Measurements from ENCODE around the gene SGTA.

Gene SGTA

DNA sequence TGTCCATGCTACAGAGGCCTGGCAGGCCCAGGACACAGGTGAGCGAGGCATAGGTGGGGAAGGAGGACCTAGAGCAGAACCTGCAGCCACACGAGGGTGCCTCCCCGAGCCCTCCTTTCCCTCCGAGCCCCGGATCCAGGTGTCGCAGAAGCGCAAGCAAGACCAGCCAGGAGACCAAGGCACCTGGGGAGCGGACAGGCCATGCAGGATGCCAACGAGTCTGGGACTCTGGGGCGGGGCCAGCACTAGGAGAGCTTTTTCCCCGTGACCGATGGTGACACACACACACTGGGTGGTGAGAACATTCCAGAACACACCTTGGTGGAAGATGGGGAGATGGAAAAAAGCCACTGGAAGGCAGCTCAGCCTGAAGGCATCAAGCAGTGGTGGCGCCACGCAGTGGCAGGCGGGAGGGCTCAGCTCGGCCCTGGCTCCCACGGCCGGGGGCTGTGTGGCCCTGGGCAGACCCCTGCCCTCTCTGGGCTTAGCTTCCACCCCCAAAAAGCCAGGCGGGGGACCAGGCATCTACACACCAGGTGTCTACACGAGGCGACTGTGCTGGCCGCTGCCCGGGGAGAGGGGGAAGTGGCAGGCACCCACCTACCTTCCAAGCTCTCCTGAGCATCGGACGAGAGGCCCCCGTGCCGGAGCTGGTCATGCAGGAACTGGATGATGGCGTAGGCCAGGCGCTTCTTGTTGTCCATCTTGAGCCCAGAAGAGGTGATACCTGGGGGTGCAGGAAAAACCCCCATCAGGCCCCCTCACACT is 14.5 kb downstream of the SGTA start:
- DNase-seq, result no peak

DNA sequence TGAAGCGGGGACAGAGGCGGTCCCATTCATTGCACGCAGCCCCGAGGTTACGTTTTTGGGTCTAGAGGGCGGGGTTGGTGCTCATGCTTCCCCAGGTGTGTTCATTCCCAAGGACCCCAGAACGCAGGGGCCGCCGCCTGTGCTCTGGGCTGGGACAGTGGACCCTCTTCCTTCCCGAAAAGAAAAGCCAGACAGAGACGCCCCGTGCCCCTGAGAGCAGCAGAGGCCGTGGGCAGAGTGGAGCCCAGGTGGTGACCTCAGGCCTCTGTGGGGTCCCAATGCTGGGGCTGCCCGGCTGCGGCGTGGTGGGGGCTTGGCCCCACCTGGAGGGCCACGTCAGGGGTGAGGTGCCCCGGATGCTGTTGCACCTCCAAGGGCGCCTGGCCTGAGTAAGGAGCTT is 15.4 kb downstream of the SGTA start:
- no peak for DNase-seq

DNA sequence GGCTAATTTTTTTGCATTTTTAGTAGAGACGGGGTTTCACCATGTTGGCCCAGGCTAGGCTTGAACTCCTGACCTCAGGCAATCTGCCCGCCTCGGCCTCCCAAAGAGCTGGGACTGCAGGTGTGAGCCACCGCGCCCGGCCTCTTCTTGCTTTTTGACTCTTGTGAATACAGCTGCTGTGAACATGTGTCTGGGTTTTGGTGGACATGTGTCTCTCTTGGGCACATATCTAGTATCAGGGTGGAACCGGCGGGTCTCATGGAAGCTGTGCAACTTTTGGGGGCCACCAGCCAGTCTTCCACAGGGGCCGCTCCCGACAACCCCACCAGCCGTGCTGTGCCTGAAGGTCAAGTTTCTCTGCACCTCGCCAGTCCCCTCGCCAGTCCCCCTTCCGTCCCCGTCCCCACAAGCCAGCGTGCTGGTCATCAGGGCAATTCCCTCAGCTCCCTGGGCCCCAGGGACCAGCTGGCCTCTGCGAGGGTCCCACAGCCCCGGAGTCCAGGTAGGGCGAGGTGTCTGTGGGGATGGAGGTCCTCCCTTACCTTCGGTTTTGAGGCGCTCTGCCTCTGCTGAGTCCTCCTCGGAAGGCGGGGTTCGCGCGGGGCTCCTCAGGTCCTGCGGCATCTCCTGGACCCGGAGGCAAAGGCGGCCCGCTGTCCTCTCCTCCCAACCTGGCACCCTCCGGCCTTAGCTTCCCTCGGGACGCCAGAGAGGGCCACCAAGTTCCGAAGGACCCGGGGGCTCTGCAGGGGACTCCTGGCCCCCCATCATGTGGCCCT is 16.3 kb downstream of the SGTA start:
- DNase-seq, result no peak

DNA sequence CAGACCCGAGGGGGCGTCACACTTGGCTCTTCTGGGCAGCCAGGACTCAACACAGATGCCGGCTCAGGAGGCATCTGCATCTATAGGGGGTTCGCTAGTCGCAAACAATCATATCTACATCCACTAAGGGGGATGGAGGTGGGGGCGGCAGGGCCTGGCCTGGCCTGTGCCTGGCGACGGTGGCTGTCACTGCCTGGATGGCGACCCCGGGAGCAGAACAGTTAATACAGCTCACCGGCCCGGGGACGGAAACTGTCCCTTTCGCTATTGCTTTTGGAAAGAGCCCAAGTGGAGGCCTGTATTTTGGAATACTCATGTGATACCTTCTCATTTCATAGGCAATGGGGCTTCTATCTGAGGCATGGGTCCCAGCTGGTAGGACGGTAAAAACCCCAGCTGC is 17.7 kb downstream of the SGTA start:
- no peak for DNase-seq

DNA sequence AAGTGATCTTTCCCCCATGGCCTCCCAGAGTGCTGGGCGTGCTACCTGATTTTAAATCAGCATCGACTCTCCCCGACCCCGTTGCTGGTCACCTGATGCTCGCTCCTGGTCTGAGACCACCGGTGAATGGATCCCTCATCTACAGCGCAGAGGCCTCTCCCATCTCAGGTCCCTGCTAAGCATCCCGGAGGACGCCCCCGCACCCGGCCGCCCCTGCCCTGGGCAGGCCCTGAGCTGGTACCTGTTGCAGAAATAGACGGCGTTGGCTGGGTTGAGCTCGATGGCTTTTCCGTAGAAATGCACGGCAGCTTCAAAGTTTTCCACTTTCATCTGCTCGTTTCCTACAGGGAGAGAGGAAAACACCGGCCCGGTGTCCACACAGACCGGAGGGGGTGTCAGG is 18.1 kb downstream of the SGTA start:
- DNase-seq, result no peak

DNA sequence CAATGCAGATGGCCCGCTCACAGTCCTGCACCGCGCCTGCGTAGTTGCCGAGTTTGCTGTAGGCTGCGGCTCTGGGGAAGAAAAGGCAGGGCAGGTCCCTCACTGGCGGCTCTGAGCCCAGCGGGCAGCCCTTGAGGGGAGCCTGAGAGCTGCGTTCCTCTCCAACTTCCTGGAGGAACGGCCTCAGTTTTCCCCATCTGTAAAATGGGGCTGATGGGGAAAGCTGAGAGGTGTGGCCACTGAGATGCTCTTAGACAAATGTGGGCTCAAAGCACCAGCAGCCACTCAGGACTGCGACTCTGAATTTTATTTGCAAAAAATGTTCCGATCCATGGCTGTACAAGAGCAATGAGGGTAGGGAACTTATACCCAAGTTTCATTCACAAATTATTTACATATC is 19.4 kb downstream of the SGTA start:
- DNase-seq, result no peak

DNA sequence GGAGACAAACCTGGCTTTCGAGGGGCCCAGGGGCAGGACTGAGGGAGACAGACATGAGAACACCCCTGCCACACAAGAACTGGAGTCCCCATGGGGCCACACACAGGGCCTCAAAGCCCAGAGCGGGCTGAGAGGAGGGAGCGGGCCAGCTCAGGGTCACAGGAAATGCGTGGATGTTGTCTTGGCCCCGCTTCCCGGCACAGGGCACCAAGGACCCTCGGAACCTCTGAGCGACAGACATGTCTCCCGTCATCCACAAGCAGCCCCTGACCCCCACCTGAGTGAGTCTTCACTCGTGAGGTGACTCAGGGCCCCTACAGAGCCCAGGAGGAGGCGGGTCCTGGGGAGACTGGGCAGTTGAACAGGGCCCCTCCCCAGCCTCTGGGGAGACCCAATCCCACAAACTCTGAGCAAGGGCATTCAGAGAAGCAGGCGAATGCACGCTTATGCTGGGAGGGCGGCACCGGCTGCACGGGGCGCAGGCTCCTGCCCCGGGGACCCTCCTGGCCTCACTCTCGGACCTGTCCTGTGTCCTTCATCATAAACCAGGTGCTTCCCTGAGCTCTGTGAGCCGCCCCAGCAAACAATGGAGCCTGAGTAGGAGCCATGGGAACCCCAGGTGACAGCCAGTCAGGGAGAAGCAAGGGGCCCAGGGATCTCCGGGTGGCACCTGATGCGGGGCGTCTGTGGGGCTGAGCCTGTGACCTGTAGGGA is 20.1 kb downstream of the SGTA start:
- DNase-seq, result no peak

DNA sequence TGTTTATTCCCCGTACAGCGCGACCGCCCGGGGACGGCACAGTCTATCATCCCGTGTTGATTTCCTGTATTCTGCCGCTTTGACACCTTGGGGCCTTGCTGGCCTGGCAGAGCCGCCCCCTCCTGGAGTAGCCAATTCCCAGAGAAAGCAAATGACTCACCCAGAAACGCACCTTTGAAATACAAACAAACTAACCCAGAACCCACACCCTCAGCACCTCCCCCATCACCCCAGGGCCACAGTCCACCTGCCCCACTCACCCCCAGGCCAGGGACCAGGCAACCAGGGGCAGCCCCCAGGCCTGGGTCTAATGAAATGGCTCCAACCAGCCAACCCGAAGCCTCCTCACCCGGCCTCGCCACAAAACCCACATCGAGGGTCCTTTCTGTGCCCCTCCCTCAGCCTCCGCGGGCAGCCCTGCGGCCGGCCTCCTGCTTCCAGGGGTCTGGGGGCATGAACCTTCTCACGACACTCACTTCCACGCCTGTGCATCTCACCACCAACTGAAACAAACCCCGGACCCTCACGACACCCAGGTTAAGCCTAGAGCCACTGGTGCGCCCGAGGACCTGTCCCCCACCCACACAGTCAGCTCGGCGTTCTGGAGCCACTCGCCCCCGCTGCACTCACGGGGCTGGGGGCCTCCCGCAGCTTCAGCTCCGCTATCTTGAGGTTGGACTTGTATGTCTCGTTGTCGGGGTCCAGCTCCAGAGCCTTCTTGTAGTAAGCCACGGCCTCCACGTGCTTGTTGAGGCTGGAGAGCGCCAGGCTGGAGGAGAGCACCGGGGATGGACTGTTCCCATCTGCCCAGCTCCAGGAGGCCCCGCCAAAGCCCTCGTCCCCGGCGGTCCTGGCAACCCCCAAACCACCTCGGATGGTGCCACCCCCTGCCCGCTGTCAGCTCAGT is 20.9 kb downstream of the SGTA start:
- DNase-seq, result no peak

DNA sequence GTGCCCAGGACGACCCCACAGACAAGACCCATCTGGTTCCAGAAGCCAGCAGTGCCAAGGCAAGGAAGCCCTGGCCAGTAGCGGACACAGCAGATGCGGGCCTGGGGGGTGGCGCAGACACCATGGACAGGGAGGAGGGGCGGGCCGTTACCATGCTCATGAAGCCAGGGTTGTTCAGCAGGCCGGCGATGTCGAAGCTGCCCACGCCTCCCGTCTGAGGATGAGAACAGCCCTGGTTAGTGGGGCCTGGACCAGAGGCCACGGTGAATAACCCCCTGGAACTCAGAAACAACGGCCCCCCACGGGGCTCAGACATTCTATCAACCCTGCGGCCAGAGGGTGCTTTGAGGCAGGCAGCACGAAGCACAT is 21.8 kb downstream of the SGTA start:
- DNase-seq, result no peak

DNA sequence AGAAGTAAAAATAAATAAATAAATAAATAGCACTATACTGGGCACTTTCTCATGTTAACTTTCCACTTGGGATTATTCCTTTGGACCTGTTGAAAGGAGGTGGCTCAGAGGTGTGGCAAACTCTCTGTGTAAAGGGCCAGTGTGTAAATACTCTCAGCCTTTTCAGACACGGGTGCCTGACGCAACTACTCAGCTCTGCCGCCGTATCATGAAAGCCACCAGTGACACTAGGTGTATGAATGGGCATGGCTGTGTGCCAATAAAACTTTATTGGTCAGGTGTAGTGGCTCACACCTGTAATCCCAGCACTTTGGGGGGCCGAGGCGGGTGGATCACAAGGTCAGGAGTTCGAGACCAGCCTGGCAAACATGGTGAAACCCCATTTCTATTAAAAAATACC is 23.1 kb downstream of the SGTA start:
- DNase-seq, result no peak

DNA sequence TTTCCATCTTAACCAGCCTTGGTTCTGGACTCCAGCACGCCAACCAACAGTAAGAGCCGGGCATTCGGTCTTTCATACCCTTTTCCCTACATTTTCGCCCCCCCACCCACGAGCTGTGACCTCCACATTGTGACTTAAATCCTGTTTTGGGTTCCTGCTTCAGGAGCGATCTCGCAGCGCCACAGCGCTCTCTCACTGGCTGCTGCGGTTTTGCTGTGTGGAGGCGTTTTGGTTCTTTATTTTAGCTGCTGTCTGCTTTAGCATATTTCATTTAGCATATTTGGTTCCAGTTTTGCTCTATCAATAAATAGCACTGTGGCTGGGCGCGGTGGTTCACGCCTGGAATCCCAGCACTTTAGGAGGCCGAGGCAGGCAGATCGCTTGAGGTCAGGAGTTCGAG is 23.7 kb downstream of the SGTA start:
- DNase-seq, result peak in 1 of 2 donors; percentile 71

DNA sequence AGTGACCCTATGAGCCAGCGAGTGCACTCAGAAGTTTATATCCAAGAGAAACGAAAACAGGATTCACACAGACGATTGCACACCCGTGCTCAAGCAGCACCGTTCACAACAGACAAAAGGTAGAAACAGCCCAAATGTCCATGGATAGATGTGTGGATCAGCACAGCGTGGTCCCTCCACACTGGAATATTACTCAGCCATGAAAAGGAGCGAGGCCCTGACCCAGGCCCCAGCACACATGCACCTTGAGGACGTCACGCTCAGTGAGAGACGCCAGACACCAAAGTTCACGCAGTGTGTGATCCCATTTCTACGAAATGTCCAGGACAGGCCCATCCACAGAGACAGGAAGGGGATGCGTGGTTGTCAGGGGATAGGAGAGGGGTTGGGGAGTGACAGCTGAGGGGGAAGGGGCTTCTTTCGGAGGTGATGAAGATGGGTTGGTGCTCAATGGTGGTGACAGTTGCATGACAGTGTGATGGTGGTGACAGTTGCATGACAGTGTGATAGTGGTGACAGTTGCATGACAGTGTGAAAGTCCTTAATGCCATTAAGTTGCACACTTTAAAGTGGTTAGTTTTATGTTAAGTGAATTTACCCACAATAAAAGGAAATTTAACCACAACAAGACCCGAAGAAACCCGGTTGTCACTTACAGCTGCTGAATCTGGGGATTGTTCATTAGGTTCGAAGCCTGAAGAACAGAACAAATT is 24.3 kb downstream of the SGTA start:
- DNase-seq, result no peak

DNA sequence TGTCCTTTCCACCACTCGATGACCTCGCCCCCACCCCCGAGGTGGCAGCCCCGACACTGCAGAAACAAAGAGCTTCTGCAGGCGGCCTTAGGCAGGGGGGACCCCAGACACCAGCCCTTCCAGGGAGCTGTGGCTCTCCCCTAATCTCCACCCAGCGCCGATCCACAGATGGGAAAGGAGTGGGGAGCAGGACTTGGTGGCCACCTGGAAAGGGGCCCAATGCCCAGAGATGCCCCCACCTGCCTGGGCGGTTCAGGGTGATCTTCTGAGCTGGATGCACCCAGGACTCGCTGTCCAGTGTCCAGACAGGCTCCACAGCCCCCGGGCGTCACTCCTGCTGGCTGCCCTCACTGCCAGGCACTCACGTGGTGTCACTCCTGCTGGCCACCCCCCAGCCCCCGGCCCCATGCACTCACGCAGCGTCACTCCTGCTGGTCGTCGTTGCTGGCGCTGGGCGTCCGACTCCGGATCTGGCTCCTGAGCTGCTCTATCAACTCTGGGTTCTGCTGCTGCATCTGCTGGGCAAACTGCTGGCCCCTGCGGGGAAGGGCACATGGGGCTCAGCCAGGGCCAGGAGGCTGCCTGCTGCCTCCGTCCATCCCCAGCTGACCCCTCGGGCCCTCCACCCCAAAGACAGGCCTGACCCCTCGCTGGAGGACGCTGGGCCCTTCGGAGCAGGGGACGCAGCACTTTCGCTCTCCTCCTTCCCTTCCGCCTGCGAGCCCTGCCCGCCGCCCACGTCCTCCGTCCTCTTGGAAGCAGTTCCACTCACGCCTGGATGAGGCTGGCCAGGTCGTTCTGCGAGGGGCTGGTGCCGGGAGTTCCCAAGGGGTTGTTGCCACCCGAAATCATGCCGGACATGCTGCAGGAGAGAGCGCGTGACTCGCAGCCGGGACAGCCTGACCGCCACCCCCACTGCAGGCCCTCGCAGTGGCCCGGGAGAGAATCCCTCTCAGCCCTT is 25.9 kb downstream of the SGTA start:
- DNase-seq, result no peak

DNA sequence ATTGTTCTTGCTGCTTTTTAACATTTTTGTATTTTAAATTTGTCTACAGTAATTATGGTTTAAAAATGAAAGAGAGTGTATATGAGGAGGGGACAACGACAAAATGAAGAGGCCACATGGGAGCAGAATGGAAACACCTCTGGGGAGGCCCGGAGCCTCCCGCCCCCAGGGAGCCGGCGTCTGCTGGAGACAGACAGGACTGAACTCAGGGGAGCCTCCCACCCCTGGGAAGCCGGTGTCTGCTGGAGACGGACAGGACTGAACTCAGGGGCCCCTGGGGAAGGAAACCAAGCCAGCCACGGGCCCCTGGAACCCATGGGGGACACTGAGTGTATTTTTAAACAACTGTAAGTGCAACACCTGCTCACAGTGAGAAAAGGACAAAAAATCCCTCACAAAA is 26.6 kb downstream of the SGTA start:
- DNase-seq, result no peak

DNA sequence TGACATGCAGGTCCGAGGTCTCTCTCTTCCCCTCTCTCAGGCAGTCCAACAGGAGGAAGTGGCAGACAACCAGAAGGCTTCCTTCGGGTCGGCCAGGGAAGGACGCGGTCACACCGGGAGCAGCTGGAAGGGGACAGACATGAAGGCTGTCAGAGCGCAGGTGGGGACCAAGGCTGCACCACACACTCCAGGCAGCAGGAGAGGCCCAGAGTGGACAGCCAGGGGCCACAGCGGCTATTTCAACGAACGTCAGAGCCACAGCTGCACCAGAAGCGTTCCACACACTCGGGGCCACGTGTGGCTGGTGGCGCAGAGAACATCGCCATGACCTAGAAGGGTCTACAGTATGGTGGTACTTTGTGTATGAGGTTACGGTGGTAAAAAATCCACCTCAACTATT is 27.3 kb downstream of the SGTA start:
- DNase-seq, result no peak

DNA sequence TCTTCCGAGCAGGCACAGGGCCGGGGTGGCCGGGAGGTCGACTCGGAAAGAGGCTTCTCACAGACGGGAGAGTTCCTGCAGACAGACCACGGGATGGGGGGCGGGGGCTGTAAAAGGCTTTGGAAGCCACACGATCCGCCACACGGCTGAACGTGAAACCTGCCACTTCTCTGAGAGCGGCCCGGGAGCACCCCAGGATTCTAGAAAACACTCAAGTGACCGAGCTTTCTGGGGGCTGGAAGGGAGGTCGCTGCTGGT is 27.7 kb downstream of the SGTA start:
- no peak for DNase-seq

DNA sequence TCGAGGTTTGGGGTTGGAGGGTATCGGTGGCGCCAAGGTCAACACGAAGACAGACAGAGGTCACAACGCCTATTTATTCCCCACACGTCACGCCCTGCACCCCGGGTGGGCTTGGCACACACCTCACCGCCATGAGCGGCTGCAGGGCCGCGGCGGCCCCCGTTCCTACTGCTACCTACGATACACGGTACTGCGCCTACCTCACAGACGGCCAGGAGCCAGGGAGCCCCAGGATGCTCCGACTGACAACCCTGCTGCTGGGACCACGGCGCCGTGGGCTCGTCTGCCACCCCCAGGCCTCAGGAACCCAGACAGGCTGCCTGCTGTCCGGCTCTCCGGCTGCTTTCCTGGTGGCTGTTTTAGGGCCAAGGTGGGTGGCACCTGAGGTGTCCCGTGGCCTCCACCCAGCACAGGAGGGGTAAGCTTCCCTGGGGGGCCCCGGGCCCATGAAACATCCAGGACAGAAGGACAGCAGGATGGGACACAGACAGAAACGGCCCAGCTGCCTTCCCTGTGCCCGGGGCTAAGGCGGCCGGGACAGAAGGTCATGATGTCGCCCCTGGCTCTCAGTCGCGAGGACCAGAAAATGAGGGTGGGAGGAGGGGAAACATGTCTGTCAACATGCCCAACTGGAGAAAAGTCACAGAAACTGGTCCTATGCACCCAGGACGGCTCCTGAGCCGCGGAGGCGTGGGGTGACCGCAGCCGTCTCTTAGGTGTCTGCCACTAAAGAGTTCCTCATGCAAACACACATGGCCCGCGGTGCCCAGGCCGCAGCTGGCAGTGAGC is 28.2 kb downstream of the SGTA start:
- no peak for DNase-seq

DNA sequence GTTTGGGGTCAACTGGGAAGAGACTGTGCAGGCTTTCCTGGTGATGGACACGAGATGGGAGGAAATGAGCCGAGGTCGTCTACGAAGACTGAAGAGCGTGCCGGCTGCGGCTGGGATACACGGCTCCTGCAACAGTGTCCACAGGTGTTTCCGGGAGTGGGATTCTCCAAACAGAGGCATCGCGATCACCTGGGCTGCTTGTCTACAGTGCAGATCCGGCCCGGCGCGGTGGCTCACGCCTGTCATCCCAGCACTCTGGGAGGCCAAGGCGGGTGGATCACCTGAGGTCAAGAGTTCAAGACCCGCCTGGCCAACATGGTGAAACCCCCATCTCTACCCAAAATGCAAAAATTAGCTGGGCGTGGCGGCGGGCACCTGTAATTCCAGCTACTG is 31.6 kb downstream of the SGTA start:
- DNase-seq, result no peak

DNA sequence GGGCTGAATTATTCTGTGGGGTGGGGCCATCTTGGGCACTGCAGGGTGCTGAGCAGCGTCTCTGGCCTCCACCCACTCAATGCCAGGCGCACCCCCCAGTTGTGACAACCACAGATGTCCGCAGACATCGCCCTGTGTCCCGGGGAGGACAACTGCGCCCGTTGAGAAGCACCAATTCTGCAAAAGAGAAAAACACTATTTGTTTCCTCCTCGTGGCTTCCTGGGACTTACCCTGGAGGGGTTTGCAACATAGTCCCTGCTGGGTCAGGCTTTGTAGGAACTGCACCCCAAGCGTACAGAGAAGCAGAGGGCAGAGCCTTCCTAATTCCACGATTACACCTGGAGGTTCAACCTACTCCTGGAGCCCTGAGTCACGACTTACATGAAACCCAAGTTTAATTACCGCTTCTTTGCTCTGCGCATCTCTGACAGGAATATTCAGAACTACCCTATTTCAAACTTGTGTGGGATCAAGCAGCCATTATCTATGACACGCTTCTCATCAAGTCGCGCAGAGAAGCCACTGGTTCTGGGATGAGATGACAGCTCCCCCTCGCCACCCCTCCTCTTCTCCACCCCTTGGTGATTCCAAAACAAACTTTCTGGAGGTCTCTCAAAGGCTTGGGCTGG is 32.1 kb downstream of the SGTA start:
- peak; percentile 38 to 64 for DNase-seq

DNA sequence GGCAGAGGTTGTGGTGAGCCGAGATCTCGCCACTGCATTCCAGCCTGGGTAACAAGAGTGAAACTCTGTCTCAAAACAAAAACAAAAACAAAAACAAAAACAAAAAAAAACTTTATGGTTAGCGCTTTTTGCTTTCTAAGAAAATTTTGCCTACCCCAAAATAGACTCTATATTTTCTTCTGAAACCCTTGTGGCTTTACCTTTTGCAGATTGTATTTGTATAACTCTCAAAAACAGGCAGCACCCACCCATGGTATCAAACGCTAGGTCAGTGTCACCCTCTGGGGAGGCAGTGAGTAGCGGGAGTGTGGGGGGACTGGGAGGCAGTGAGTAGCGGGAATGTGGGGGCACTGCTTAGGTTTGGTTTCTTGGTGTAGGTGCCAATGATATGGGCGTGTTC is 35.7 kb downstream of the SGTA start:
- no peak for DNase-seq

All from inflammatory macrophage (primary cell).